PFSK-1 (cell line): ENCODE measurements around the gene USP38.

Experiments
- FOXP2 ChIP-seq: optimal IDR thresholded peaks from 2 replicates; pipeline ENCODE3; 2011; ENCODE audit warnings: borderline replicate concordance, control low read depth, inconsistent platforms; ENCODE audit not compliant: insufficient read depth; ENCODE audit errors: extremely low read length, extremely low read depth
- TF ChIP-seq, protein P1 (sequence below), 2 experiments: IDR thresholded peaks; 2 replicates each; pipeline versions ENCODE4 v1.6.1 to v1.8.0; 2011 to 2012; ENCODE audit warnings: low read depth in 2 of 2, low read length in 2 of 2, control low read depth in 1 of 2, inconsistent platforms in 1 of 2, mild to moderate bottlenecking in 1 of 2, moderate library complexity in 1 of 2; ENCODE audit not compliant: insufficient read depth in 1 of 2

DNA sequence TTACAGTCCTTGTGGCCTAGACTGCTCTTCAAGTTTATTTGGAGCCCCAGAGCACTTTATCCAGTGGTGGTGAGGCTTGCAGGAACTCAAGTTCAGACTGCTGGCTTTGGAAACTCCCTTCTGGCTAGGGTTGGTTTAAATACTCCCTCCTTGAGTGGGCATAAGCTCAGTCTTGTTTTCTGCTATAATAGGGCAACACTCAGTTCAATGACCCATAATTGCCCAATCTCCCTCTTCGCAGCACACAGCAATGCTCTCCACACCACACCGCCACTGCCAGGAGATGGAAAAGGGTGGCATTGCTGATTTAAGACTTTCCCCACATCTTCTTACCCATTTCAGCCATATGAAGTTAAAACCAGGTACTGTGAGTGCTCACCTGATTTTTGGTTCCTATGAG, 27.9 kb upstream of the USP38 start:
- no peak for TF ChIP-seq FOXP2
- TF ChIP-seq, protein P1, sequence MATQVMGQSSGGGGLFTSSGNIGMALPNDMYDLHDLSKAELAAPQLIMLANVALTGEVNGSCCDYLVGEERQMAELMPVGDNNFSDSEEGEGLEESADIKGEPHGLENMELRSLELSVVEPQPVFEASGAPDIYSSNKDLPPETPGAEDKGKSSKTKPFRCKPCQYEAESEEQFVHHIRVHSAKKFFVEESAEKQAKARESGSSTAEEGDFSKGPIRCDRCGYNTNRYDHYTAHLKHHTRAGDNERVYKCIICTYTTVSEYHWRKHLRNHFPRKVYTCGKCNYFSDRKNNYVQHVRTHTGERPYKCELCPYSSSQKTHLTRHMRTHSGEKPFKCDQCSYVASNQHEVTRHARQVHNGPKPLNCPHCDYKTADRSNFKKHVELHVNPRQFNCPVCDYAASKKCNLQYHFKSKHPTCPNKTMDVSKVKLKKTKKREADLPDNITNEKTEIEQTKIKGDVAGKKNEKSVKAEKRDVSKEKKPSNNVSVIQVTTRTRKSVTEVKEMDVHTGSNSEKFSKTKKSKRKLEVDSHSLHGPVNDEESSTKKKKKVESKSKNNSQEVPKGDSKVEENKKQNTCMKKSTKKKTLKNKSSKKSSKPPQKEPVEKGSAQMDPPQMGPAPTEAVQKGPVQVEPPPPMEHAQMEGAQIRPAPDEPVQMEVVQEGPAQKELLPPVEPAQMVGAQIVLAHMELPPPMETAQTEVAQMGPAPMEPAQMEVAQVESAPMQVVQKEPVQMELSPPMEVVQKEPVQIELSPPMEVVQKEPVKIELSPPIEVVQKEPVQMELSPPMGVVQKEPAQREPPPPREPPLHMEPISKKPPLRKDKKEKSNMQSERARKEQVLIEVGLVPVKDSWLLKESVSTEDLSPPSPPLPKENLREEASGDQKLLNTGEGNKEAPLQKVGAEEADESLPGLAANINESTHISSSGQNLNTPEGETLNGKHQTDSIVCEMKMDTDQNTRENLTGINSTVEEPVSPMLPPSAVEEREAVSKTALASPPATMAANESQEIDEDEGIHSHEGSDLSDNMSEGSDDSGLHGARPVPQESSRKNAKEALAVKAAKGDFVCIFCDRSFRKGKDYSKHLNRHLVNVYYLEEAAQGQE (IDR thresholded peaks at IDR 0.05; ENCODE audit: insufficient read depth in 1 of 2, low read depth in 2 of 2, low read length in 2 of 2): no peak
